ENCODE measurements around the gene AJUBA.
A peak's percentile ranks its signal among the peaks of the same experiment; 100 is the strongest.
"Not testable (repeated sequence)": the region's sequence is repeated elsewhere in the genome, so short reads cannot be mapped to it uniquely, and the experiment has no call there.

AJUBA gene

GRCh38 chr14:22979748-22980392, 2.5 kb downstream of the AJUBA start:
- no peak for DNase-seq (ENCODE audit: low spot score)

DNA sequence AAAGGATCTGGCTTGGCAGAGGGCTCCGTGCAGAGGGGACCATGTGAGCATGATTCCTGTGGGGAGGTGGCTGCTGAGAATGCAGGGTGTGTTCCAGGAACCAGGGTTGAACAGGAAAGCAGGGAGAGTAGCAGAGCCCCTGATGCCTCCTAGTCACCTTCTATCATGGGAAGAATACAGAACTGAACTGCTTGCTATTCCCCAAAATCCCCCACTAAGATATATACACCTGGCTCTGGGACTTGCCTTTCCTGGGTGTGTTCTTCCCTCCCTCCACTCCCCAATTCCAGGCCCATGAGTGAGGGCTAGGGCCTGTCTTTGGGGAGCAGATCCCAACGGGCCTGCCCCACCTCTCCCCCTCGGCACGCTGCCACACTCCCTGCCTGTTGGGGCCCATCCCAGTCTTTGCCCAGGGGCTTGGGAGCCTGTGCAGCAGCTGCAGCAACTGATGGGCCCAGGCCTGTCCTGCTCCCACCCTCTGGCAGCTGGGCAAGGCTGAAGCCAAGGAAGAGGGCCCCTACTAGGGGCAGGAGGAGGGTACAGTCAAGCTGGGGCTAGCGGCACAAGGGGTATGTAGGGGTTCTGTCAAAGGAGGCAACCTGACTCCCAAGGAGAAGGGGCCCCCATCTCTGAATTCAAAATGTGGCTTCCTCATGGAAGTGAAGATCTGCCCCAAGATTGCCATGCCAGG, 3.2 kb downstream of the AJUBA start:
- no peak for DNase-seq (ENCODE audit: low spot score)

GRCh38 chr14:22978487-22978837, 3.9 kb downstream of the AJUBA start:
- no peak for DNase-seq (ENCODE audit: low spot score)

DNA sequence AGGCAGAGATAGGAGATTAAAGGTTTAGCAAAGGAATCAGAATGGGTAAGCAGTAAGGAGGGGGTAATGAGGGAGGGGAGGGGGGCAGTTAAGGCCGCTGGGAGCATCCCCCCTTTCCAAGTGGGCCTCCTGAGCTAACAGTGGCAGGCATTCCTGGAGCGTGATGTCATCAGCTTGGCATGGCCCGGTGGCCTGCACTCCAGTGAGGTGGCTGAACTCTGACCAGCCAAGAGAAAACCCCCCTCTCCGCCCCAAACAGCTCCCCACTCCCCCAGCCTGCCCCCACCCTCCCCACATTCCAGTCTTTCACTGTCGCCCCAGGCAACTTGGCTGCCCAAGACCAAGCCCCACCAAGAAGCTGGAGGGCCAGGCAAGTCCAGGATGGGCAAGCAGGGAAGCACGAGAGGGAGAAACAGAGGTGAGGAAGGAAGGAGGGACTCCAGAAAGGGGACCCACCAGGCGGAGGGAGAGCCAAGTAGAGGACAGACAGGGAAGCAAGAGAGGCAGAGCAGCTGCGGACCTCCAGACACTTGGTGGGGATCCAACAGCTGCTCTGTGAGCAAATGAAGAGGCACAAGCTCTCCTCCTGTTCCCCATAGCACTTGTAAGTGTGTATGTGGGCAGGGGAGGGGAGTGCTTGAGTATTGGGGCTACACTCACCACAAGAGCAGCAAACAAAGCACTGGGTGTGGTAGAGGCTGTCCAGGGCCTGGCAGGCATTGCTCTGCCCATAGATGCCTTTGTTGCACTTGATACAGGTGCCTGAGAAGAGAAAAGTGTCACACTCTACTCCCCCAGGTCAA, 4.5 kb downstream of the AJUBA start:
- DNase-seq (ENCODE audit: low spot score): no peak

- DNase-seq (ENCODE audit: low spot score): no peak
Observed at GRCh38 chr14:22977434-22977683, 5.0 kb downstream of the AJUBA start.

DNA sequence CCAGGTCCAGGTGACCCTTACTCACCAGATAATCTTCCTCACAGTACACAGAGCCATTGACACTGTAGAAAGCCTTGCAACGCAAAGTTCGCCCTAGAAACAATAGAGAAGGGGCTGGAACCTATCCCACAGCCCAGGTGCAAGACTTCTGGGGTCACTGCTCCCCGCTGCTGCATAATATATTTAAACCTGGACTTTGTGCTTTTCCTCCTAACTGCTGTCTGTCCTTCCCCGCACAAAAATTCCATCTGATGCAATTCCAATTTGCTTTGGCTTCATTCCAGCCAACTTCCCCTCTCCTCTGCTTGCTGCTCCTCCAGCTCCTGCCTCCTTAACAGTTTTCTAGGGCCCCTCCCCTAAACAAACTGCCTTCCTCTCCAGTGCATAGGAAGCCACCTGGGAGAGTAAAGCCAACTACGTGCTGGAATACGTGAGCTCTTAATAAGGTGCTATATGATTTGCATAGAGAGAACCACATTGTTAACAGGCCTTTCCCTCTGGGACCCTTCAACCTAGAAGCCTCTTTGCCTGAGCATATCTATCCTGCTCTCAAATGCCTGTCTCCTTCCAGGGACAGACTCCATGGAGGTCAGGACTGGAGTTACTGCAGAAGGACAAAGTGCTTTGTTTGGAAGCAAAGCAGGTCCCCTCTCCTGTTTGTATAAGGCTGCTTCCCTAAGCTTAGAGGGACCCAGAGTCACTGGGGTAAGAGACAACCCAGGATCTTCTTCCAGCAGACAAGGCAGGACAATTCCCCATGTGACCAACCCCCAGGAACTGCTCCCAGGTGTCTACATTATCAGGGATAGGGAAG, 5.5 kb downstream of the AJUBA start:
- no peak for DNase-seq (ENCODE audit: low spot score)

DNA sequence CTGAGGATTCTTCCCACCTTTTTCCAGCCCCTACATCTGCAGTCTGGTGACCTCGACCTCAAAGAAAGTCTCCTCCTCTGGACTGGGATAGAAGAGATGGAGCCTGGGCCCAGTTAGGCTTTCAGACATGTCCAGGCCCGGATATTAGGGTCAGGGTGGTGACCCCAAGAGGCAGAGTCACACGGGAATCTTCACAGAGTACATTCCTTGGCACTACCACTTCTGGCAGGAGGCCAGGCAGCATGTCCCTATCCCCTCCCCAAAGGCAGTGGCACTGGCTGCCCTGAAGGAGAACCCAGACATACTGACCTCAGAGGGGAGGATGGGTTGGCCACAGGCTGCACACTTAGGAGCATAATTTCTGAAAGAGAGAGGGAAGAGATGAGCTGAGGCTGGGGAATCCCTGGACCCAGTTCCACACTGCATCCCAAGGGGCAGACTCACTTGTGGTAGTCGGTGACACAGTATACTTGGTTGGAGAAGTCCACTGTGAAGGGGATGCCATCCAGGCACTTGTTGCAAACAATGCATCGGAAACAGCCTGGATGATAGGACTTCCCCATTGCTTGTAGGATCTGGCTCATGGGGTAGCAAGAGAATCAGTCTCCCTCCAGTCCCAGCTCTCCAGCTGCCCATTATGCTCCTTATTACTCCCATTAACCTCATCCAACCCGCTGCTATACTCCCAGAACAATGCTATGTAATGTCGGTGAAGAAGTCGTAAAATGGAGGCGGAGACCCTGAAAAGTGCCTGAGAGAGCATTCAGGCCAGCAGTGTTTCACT, 7.6 kb downstream of the AJUBA start:
- DNase-seq (ENCODE audit: low spot score): no peak

- peak; percentile 51 for DNase-seq (ENCODE audit: low spot score)
Observed at GRCh38 chr14:22973217-22974032, 8.9 kb downstream of the AJUBA start.

GRCh38 chr14:22972313-22972930, 9.9 kb downstream of the AJUBA start:
- DNase-seq (ENCODE audit: low spot score): no peak

GRCh38 chr14:22971152-22971551, 11.2 kb downstream of the AJUBA start:
- DNase-seq (ENCODE audit: low spot score): no peak

DNA sequence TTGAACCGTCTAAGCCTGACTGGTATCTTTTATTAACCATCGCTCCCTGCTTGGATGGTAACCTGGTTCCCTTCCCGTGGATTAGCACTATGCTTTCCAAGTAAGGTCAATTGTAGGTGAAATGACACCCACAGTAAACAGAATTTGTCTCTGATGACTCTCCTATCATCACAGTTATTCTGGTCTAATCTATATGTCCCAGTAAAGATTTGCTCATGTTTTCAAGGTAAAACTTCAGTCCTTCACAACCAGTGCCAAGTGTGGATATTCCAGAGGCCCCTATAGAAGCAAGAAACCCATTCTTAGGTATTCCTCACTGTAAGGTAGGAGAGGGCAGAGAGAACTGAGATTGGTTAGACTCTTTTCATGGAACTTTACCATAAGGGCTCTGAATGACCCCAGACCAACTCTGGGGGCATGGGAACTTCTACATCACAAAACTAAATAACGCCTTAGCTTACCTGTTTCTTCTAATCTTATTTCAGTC, 15.5 kb downstream of the AJUBA start:
- DNase-seq (ENCODE audit: low spot score): no peak

DNA sequence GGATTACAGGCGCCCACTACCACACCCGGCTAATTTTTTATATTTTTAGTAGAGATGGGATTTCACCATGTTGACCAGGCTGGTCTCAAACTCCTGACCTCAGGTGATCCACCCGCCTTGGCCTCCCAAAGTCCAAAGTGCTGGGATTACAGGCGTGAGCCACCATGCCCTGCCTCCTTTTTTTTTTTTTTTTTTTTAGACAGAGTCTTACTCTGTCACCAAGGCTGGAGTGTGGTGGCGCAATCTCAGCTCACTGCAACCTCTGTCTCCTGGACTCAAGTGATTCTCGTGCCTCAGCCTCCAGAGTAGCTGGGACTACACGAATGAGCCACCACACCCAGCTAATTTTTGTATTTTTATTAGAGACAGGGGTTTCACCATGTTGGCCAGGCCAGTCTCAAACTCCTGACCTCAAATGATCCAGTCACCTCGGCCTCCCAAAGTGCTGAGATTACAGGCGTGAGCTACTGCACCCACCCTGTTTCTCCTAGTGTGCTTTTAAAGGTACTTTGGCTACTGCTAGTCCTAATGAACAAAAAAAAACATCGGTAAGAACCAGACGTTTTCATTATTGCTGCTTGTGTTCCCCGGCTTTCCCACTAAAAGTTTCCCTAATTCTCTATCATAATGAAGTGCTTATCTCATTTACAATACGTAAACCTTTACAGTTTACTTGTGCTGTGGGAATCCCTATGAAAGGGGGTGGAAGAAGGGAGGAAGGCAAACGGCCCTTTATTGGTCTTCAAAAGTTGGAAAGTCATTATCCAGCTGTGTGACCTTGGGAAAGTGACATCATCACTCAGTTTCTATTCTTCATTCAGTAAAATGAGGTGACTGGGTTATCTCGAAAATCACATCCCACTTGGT, 16.2 kb downstream of the AJUBA start:
- not testable (repeated sequence) for DNase-seq (ENCODE audit: low spot score)

GRCh38 chr14:22962061-22962676, 20.2 kb downstream of the AJUBA start:
- no peak for DNase-seq (ENCODE audit: low spot score)

DNA sequence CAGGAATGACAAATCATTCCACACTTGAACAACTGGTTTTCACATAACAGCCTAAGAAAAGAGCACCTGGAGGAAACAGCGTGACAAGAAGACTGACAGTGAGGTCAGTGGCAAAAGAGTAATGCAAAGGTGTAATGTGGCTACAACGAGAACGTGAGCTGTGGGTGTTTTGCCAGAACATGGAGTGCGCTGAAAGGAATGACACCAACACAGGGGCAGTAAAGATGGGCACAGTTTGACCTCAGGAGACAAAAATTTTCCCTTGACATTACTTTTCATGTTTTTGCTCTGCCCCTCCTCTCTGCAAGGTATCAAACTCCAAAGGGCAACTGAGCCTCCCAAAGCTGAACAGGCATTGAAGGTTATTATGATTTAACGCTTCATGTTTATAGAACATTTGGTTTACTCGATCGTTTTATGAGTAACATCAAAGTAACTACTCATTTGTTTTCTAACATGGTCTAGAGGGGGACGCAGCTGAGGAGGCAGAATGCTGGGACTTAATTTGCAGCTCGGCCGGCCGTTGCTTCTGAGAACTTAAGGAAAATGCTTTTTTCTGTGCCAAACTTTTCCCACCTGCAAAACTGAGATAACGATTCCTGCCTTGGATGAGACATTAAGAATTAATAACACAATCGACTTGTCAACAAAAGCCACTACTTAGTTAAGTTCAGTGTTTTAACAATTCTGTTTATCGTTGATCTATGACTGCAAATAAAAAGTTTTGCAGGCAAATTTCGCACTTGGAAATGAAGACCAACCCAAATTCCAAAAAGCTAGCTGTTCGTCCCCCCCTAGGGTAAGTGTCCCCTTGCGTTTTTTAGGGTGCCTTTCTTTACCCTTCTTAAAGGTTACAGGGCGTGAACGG, 26.4 kb downstream of the AJUBA start:
- no peak for DNase-seq (ENCODE audit: low spot score)

DNA sequence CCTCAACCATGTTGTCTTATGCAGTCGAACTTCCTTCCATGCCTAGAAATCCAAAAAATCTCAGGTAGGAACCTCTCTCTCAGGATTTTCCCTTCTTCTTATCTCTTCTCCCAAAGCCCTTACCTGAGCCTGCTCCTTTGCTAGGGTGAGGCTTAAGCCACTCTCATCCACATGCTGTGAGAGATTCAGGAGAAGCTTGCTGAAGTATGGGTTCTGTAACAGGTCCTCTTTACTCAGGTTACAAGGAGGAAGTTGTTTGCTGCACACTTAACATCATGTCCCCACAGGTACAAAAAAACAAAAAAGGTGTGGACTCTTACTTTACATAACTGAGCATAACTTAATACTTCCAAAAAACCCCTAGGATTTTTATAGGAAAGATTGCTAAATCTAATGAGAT, 29.9 kb downstream of the AJUBA start:
- DNase-seq (ENCODE audit: low spot score): no peak

DNA sequence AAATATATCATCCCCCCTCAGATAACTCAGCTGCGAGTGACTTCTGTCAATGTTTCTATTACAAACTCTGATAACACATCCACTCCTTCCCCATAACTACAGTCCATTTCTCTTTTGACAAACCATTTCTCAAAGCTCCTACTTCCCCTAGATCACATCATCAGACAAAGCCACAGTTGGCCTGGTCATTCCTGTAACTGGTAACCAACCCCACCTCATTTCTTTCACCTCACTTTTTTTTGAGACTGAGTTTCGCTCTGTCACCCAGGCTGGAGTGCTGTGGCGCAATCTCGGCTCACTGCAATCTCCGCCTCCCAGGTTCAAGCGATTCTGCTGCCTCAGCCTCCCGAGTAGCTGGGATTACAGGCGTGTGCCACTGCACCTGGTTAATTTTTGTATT, 30.6 kb downstream of the AJUBA start:
- DNase-seq (ENCODE audit: low spot score): not testable (repeated sequence)

GRCh38 chr14:22945642-22946041, 36.7 kb downstream of the AJUBA start:
- no peak for DNase-seq (ENCODE audit: low spot score)

DNA sequence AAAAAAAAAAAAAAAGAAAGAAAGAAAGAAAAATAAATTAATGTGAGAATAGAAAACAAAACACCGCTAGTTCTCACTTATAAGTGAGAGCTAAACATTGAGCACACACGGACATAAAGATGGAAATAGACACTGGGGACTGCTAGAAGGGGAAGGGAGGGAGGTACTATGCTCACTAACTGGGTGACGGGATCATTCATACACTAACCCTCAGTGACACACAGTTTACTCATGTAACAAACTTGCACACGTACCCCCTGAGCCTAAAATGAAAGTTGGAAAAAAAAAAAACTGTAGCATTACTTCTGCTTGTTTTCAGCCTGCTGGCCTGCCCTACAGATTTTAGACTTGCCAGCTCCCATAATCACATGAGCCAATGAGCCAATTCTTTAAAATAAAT, 42.7 kb downstream of the AJUBA start:
- no peak for DNase-seq (ENCODE audit: low spot score)
